HG03520 (cell line): ENCODE measurements around the gene WEE1.
"Not testable (repeated sequence)": the region's sequence is repeated elsewhere in the genome, so short reads cannot be mapped to it uniquely, and the experiment has no call there.

Experiments used
- ATAC-seq: cut with Tn5 transposase; IDR thresholded peaks from one replicate; pipeline ENCODE4 v1.9.1; 2021; ENCODE audit warnings: mild to moderate bottlenecking, moderate library complexity; ENCODE audit not compliant: unreplicated experiment

WEE1 gene

GRCh38 chr11:9573052-9573774 is at the start of gene WEE1:
WEE1 (plus strand) TSS chr11:9573670; CDS start chr11:9573934, 264 bp downstream.
- peak; percentile 73 for ATAC-seq

DNA sequence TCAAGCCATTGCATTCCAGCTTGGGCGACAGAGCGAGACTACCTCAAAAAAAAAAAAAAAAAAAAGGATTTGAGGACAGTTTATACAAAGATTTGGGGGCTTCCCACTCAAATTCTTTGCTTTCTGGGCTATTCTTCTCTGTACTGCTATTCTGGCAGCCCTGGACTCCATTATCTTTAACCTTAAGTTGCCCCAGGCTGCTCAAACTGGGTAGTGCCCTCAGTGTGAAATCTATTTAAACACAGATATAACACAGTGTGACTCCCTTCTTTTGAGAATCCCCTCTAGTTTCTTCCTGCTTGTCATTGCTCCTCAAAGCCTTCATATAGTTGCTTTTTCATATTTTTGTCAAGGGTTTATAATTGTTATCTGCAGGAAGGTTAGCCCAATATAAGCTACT is 49.5 kb upstream of the WEE1 start:
- no peak for ATAC-seq

DNA sequence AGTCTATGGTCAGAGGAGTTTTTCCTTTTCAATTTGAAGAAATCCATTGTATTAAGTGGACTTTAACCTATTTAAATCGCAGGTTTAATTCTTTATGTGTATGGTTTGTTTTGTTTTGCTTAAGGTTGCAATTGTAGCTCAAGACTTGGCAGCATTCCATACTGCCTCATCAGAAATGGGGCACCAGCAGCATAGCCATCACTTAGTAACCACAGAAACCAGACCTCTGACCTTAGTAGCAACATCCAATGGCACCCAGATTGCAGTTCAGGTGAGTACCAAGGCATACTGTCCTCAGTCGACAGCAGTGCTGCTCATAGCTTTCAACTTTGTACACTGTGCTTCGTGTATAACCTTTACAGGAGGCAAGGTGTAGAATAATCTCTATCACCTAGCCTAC is 48.4 kb upstream of the WEE1 start:
- no peak for ATAC-seq

GRCh38 chr11:9527481-9528135 is 45.9 kb upstream of the WEE1 start:
- ATAC-seq, result no peak

GRCh38 chr11:9528136-9528501 is 45.4 kb upstream of the WEE1 start:
- no peak for ATAC-seq

GRCh38 chr11:9528573-9529333 is 44.7 kb upstream of the WEE1 start:
- no peak for ATAC-seq

GRCh38 chr11:9529334-9529650 is 44.2 kb upstream of the WEE1 start:
- ATAC-seq, result no peak

DNA sequence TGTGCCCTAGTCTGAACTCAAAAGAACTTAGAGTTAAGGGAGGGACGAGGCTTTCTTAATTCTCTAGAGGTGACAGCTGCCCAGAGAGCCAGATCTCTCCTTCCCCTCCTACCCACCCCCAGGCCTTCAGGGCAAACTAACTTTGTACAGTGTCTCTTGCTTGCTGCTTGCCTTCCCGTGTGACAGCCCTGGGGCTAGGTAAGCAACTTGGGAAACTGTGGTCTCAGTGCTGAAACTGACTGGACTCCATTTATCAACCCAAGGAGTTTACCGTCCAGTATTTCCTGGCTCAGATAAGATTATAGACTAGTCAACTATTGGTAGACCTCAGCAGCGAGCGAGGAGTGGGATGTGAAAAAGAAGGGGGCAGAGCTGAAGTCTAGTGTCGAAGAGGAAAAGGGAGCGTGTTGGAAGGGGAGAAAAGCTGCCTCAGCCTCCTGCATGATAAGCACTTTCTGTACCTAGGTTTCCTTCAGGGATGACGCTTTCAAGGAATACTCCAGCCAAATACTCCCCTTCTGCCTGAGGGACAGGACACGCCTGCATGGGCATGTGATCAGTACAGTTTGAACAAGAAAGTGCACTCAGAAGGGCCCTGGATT is 43.3 kb upstream of the WEE1 start:
- no peak for ATAC-seq

GRCh38 chr11:9530901-9531625 is 42.4 kb upstream of the WEE1 start:
- ATAC-seq, result no peak

- no peak for ATAC-seq
Measured at GRCh38 chr11:9533058-9533457, 40.4 kb upstream of the WEE1 start.

- no peak for ATAC-seq
Measured at GRCh38 chr11:9533736-9534473, 39.6 kb upstream of the WEE1 start.

- no peak for ATAC-seq
Measured at GRCh38 chr11:9535189-9535781, 38.2 kb upstream of the WEE1 start.

GRCh38 chr11:9538548-9538947 is 34.9 kb upstream of the WEE1 start:
- ATAC-seq, result no peak

GRCh38 chr11:9549216-9549615 is 24.3 kb upstream of the WEE1 start:
- not testable (repeated sequence) for ATAC-seq

GRCh38 chr11:9550191-9550628 is 23.3 kb upstream of the WEE1 start:
- no peak for ATAC-seq

- no peak for ATAC-seq
Measured at GRCh38 chr11:9561279-9561982, 12.0 kb upstream of the WEE1 start.

DNA sequence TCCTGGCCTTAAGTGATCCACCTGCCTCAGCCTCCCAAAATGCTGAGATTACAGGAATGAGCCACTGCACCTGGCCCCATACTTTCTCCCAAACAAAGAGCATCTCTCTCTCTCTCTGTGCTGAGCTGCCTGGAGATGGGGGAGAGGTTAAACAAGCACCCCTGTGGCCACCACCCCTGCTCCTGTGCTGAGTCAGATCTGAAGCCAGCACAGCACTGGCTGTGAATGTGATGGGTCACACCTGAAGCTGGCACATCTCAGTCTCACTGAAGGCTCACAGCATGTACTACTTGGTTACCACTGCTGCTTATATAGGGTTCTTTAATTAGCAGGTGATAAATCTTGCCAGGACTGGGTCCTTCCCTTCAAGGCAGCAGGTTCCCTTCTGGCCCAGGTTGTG is 10.8 kb upstream of the WEE1 start:
- ATAC-seq, result no peak

DNA sequence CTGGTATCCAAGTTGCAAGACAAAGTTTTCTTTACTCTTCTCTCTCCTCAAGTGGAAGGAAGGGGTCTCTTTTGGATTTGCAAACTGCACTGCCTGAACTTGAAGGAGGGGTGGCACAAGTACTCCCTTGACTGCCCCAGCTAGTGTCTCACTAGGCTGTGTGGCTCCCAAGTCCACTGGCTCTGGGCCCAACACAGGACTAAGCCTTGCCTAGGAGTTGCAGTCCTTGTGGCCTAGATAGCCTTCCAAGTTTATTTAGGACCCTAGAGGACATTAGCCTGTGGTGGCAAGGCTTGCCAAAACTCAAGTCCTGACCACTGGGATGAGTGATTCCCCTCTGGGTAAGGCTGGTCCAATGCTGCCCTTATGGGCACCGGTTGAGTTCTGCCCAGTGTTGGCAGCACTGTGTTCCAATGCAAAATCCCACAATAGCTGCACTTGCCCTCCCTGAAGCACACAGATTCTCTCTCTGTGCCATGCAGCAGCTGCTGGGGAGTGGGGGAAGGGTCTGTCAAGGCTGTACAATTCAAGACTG is 10.2 kb upstream of the WEE1 start:
- ATAC-seq, result no peak
